NCI-H2107 treated with DMSO at 0.1 percent for 48 hours (cell line): Measurements from ENCODE around the gene GREB1.
A peak's percentile ranks its signal among the peaks of the same experiment; 100 is the strongest.
"Not testable (repeated sequence)": the region's sequence is repeated elsewhere in the genome, so short reads cannot be mapped to it uniquely, and the experiment has no call there.

Source experiments
- DNase-seq: peaks from one replicate; lab custom pipeline; 2025; ENCODE audit not compliant: unreplicated experiment; lab: John Stamatoyannopoulos, UW

GREB1 gene

GRCh38 chr2:11659115-11659475 lies 125.2 kb downstream of the GREB1 start:
- no peak for DNase-seq

- DNase-seq: no peak
These were observed 126.0 kb downstream of the GREB1 start for GRCh38 chr2:11659851-11660250.

GRCh38 chr2:11660396-11660795 lies 126.6 kb downstream of the GREB1 start:
- DNase-seq: not testable (repeated sequence)

- no peak for DNase-seq
These were observed 128.1 kb downstream of the GREB1 start for GRCh38 chr2:11661891-11662435.

GRCh38 chr2:11662882-11663281 lies 129.0 kb downstream of the GREB1 start:
- no peak for DNase-seq

GRCh38 chr2:11663427-11663826 lies 129.6 kb downstream of the GREB1 start:
- DNase-seq: no peak

GRCh38 chr2:11665028-11665427 lies 131.2 kb downstream of the GREB1 start:
- DNase-seq: no peak

GRCh38 chr2:11665510-11666362 lies 131.9 kb downstream of the GREB1 start:
- no peak for DNase-seq

- no peak for DNase-seq
These were observed 133.3 kb downstream of the GREB1 start for GRCh38 chr2:11667194-11667593.

- DNase-seq: no peak
These were observed 134.2 kb downstream of the GREB1 start for GRCh38 chr2:11667866-11668637.

- DNase-seq: no peak
These were observed 135.8 kb downstream of the GREB1 start, which contains the start of gene NTSR2 for GRCh38 chr2:11669454-11670291. Gene NTSR2 (minus strand): TSS chr2:11670195. CDS start chr2:11670129, 66 bp downstream.

- no peak for DNase-seq
These were observed 138.6 kb downstream of the GREB1 start for GRCh38 chr2:11672407-11672806.

GRCh38 chr2:11674983-11675382 lies 141.1 kb downstream of the GREB1 start:
- no peak for DNase-seq

- DNase-seq: no peak
These were observed 141.7 kb downstream of the GREB1 start for GRCh38 chr2:11675423-11676112.

- DNase-seq: peak; percentile 76
These were observed 142.8 kb downstream of the GREB1 start for GRCh38 chr2:11676640-11677039.

GRCh38 chr2:11677136-11678055 lies 143.6 kb downstream of the GREB1 start:
- DNase-seq: peak; percentile 47

- peak; percentile 54 for DNase-seq
These were observed 144.6 kb downstream of the GREB1 start for GRCh38 chr2:11678306-11678960.

GRCh38 chr2:11679016-11679415 lies 145.2 kb downstream of the GREB1 start:
- no peak for DNase-seq
